HG03097 (cell line): ENCODE measurements around the gene KRTAP10-2.
"Not testable (repeated sequence)": the region's sequence is repeated elsewhere in the genome, so short reads cannot be mapped to it uniquely, and the experiment has no call there.

Experiments
- ATAC-seq: cut with Tn5 transposase; IDR thresholded peaks from one replicate; pipeline ENCODE4 v1.9.1; 2021; ENCODE audit not compliant: unreplicated experiment, low FRiP score

The KRTAP10-2 gene

GRCh38 chr21:44568261-44568660, 17.0 kb upstream of the KRTAP10-2 start:
- ATAC-seq: no peak

- no peak for ATAC-seq
Observed at GRCh38 chr21:44567481-44568171, 16.3 kb upstream of the KRTAP10-2 start.

- no peak for ATAC-seq
Observed at GRCh38 chr21:44566403-44566802, 15.1 kb upstream of the KRTAP10-2 start.

DNA sequence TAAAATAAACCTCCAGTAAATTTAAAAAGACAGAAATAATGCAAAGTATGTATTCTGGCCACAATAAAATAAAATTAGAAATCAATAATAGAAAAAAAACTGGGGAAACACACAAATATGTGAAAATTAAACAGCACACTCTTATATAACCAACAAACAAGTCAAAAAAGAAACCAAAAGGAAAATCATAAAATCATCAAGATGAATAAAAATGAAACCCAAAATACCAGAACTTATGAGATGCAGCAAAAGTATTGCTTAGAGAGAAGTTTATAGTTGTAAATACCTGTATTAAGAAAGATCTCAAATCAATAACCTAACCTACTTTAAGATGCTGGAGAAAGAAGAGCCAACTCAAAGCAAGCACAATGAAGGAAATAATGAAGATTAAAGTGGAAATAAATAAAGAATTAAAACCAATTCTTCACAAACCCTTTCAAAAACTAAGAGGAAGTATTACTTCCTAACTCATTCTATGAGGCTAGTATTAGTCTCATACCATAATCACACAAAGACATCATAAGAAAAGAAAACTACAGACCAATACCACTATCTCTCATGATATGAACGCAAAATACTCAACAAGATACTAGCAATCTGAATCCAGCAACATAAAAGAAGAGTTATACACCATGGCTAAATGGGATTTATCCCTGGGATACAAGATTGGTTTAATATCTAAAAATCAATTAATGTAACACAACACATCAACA, 13.7 kb upstream of the KRTAP10-2 start:
- no peak for ATAC-seq

GRCh38 chr21:44564099-44564498, 12.8 kb upstream of the KRTAP10-2 start:
- no peak for ATAC-seq

GRCh38 chr21:44558695-44559094, 7.4 kb upstream of the KRTAP10-2 start, which contains the start of gene KRTAP10-3:
KRTAP10-3 (minus strand) TSS chr21:44558795; CDS start chr21:44558715, 80 bp downstream.
- ATAC-seq: no peak

GRCh38 chr21:44558329-44558675, 7.0 kb upstream of the KRTAP10-2 start:
- not testable (repeated sequence) for ATAC-seq

DNA sequence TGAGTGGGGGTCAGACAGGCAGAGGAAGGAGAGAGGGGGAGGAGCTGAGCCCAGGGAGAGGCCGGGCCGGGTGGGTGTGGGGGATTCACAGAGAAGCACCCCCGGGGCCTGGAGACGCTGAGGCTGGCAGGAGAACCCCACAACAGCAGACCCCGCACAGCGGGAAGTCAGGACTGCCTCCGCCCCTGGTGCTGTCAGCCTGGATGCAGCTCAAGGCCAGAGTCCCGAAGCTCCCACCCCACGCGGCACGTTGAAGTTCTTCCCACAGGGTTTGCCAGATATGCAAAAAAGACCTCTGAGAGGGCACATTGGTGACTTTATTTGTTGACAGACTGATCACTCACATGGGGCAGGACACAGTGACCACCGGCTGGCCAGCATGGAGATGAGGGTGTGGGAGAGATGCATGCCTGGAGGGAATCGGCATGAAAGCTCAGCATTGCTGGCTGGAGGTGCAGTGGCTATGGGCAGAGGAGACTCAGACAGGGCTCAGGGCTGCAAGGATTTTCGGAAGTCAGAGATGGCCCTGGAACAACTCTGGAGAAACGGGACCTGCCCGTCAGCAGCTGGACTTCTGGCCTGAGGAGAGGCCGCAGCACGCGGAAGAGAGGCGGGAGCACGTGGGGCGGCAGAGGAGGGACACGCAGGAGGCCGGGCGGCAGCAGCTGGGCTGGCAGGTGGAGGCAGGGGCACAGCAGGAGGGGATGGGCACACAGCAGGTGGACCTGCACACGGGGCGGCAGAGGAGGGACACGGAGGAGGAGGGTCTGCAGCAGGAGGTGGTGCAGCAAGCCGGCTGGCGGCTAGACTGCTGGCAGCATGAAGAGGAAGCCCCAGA, 6.4 kb upstream of the KRTAP10-2 start:
- no peak for ATAC-seq

- no peak for ATAC-seq
Observed at GRCh38 chr21:44556879-44557278, 5.6 kb upstream of the KRTAP10-2 start.

- ATAC-seq: no peak
Observed at GRCh38 chr21:44555200-44555875, 4.0 kb upstream of the KRTAP10-2 start.

DNA sequence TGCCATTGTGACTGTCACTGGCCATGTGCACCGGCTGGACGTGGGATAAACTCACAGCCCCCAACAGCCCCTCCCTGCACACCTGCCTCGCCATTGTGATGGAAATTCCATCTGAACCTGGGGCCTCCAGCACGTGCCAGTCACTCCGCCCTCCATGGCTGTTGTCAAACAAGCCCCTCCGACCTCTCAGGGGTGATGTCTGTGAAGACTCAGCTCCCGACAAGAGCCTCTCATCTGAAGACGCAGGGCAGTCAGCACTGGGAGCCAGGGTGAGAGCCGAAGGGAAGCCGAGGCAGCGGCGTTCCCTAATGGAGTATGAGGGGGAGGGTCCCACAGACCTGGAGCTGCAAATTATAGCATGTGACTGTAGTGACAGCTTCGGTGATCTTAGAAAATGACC, 1.4 kb upstream of the KRTAP10-2 start:
- no peak for ATAC-seq

- ATAC-seq: no peak
Observed at GRCh38 chr21:44552136-44552535, 831 bp upstream of the KRTAP10-2 start.

DNA sequence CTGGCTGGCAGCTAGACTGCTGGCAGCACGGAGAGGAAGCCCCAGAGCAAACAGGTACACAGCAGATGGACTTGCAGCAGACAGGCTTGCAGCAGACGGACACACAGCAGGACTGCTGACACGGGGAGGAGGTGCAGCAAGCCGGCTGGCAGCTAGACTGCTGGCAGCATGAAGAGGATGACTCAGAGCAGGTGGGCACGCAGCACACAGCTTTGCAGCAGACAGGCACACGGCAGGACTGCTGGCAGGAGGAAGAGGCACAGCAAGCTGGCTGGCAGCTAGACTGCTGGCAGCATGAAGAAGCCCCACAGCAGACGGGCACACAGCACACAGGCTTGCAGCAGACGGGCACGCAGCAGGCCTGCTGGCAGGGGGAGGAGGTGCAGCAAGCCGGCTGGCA, 498 bp downstream of the KRTAP10-2 start:
- ATAC-seq: no peak

DNA sequence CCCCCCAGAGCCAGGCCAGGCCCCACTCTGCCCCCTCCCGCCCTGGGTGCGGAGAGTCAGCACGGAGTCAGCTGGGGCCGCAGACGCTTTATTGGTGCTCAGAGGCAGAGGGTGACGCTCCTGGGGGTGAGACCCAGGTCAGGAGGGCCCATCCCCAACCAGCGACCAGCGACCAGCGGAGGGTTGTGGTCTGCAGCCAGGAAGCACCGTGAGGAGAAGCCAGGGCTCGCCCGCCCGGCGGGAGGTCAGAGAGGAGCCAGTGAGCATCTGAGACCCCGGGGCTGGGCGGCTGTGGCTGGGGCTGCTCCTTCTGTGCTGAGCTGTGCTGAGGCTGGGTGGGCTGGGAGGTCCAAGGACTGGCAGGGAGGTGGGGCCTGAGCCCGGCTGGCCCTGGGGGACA, 1.0 kb downstream of the KRTAP10-2 start:
- ATAC-seq: not testable (repeated sequence)

DNA sequence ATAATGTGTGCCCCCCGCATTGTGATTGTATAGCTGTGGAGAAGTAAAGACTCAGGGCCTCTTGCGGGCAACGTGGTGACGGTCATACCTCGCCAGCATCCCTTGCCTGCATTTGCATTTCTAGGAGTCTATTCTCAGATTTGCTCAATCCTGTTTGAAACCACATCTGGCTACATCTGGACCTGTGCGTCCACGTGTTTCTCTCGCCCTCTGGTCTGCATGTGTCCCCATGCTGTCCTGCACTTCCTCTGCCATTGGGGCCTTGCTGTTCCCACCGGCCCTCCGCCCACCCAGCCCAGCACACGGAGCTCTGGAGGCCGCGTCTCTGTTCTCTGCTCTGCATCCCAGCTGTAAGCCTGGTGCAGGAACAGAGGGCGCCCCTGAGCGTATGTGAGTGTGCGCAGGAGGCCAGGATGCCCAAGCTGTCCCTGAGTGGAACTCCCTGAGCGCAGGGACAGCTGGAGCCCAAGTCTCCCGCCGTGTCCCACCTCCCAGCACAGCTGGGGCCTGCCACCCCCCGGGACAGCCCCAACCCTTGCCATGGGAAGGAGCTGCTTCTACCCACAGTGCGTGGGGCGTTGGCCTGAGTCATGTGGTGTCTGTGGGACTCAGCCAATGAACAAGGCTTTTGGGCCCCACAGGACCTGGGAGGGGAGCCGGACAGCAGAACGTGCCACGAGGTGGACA, 1.6 kb downstream of the KRTAP10-2 start:
- ATAC-seq: no peak

GRCh38 chr21:44548922-44549321, 2.4 kb downstream of the KRTAP10-2 start:
- ATAC-seq: no peak

DNA sequence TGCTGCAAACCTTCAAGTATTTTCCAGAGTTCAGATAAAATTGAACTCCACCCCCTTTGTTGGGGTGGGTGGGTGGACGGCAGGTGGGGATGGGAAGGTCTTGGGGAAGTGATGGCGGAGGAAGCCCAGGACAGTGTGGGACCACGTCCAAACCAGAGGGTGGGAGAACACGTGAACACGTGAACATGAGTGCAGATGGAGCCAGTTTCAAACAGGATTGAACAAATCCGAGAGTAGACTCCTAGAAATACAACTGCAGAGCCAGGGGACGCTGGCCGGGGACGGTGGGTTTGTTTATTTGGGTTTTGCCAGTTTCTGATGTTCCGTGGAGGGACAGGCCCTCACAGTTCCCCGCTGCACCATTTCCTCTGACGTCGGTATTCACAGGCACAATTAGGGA, 2.9 kb downstream of the KRTAP10-2 start:
- no peak for ATAC-seq

DNA sequence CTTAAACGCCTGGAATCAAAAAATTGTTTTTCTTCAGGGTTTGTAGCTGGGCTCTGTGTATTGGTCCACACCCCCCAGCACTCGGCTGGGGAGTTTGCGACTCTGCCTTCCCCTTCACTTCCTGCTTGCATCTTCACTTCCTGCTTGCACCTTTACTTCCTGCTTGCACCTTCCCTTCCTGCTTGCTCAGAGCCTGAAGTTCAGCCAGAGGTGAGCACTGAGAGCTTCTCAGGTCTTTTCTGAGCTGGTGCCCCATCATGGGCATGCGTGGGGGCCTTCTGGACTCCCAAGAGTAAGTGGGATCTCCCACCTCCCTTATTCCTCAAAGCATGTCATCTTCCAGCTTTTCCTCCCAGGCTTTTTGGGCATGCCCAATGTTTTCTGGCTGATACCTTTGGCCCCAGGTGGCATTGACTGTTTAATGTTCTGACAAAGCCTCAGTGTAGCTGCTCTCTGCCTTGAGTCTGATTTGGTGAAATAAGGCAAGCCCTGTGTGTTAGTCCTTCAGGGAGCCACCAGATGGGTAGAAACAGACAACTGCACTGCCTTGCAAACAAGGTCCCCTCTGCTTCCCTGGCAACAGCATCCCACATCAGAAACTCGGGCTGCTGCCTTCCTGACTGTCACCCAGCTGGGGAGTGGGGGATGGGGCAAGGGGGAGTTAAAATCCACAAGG, 3.5 kb downstream of the KRTAP10-2 start:
- no peak for ATAC-seq

- no peak for ATAC-seq
Observed at GRCh38 chr21:44544566-44544965, 6.7 kb downstream of the KRTAP10-2 start.

DNA sequence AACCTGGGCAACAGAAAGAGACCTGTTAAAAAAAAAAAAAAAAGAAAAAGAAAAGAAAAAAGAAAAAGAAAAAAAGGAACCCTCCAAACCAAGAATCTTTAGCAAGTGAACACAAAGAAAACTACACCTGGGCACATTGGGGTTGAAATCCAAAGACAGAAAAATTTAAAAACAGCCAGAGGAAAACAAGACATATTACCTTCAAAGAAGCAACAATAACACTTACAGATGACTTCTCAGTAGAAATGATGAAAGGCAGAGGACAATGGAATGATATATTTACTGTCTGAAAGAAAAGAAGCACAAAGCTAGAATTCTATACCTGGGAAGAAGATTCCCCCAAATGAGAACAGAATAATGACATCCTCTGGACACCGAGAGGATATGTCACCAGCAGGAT, 8.6 kb downstream of the KRTAP10-2 start:
- ATAC-seq: no peak
